NT2/D1 (cell line): ENCODE results near the gene STK17A.

Source experiments
- YY1 ChIP-seq: IDR thresholded peaks from 2 replicates; pipeline ENCODE4 v1.6.1; 2011; ENCODE audit not compliant: insufficient read length, insufficient read depth
- ZNF274 ChIP-seq: IDR thresholded peaks from 2 replicates; pipeline ENCODE4 v1.6.1; 2011; ENCODE audit warnings: mild to moderate bottlenecking, low read depth, low read length

- TF ChIP-seq YY1 (no peak), ZNF274 (no peak)
These were observed 43.8 kb downstream of the STK17A start for GRCh38 chr7:43626695-43627094.
